OCI-LY7 (cell line): ENCODE results near the gene KIF20A.

Source experiments
- EZH2phosphoT487 ChIP-seq: fragments of 200-600 bp; sonication (generic); IDR thresholded peaks from 2 replicates; pipeline ENCODE4 v1.6.1; 2018; ENCODE audit warnings: low read depth, borderline replicate concordance, mild to moderate bottlenecking, mixed run types, antibody characterized with exemption, low read length, moderate library complexity, mixed read lengths
- TF ChIP-seq, protein P1 (sequence below): fragments of 200-600 bp; sonication (generic); conservative IDR thresholded peaks from 2 replicates; pipeline ENCODE4 v1.5.1; 2014; ENCODE audit warnings: mild to moderate bottlenecking, antibody characterized with exemption, low read length, moderate library complexity, mixed read lengths

- TF ChIP-seq, protein P1, sequence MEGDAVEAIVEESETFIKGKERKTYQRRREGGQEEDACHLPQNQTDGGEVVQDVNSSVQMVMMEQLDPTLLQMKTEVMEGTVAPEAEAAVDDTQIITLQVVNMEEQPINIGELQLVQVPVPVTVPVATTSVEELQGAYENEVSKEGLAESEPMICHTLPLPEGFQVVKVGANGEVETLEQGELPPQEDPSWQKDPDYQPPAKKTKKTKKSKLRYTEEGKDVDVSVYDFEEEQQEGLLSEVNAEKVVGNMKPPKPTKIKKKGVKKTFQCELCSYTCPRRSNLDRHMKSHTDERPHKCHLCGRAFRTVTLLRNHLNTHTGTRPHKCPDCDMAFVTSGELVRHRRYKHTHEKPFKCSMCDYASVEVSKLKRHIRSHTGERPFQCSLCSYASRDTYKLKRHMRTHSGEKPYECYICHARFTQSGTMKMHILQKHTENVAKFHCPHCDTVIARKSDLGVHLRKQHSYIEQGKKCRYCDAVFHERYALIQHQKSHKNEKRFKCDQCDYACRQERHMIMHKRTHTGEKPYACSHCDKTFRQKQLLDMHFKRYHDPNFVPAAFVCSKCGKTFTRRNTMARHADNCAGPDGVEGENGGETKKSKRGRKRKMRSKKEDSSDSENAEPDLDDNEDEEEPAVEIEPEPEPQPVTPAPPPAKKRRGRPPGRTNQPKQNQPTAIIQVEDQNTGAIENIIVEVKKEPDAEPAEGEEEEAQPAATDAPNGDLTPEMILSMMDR, result no peak
- no peak for TF ChIP-seq EZH2phosphoT487
These were observed 15.2 kb upstream of the KIF20A start for GRCh38 chr5:138163721-138164120.
